ENCODE data around the gene DCDC2.
"Not testable (repeated sequence)": the region's sequence is repeated elsewhere in the genome, so short reads cannot be mapped to it uniquely, and the experiment has no call there.

The DCDC2 gene

GRCh38 chr6:24378473-24379097 is 20.7 kb upstream of the DCDC2 start:
- DNase-seq, result no peak

DNA sequence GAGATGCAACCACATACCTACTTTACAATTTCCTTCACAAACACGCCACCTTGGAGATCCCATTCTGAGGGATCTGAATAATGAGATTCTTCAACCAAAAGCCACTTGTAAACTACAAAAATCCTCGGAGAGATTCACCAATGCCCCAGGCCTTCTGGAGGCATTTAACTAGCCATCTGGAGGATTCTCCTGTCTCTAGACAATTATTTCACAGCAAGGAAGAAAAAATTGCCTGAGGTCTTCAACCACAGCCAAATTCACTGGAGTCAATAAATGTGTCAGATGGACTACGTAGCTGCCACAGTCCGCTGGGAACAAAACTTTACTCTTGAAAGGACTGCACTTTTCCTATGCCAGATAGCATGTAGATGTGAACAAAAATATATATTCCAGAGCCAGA is 19.0 kb upstream of the DCDC2 start:
- no peak for DNase-seq

GRCh38 chr6:24374612-24375011 is 16.8 kb upstream of the DCDC2 start:
- no peak for DNase-seq

DNA sequence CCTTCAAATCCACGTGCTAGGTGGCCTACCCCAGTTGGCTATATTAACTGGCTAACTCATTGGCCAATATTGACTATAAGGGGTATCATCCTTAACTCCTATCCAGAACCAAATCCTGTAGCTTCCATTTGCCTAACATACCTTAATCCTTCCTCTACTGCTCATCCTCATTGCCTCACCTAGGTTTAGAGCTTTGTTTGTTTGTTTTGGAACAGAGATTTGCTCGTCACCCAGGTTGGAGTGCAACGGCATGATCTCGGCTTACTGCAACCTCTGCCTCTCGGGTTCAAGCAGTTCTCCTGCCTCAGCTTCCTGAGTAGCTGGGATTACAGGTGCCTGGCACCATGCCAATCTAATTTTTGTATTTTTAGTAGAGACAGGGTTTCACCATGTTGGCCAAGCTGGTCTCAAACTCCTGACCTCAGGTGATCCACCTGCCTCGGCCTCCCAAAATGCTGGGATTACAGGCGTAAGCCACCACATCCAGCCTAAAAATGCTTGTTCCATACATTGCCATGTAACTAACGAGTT is 7.3 kb upstream of the DCDC2 start:
- DNase-seq, result not testable (repeated sequence)

- DNase-seq, result not testable (repeated sequence)
Observed at GRCh38 chr6:24362363-24362762, 4.5 kb upstream of the DCDC2 start.

GRCh38 chr6:24359640-24360454 is 2.0 kb upstream of the DCDC2 start:
- DNase-seq, result peak; percentile 38 to 44

GRCh38 chr6:24358219-24358821 is 461 bp upstream of the DCDC2 start:
- DNase-seq, result no peak

- DNase-seq, result no peak
Observed at GRCh38 chr6:24356310-24356973, 1.4 kb downstream of the DCDC2 start.

DNA sequence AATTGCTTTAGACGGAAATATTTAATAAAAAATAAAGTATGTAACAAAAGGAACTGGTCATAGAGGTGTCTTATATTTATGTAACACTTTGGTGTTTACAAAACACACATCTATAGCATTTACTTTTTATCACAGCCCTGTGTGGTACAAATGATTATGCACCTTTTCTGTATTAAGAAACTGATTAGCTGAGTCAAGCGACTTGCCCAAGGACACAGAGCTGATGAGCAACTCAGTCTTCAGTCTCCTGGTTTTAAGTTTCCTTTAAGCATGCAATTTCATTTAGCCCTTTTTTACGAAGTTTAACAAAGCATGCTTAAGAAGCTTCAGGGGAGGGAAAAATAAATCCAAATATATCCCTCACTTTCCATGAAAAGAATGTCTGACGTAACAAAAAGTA is 2.5 kb downstream of the DCDC2 start:
- DNase-seq, result no peak

DNA sequence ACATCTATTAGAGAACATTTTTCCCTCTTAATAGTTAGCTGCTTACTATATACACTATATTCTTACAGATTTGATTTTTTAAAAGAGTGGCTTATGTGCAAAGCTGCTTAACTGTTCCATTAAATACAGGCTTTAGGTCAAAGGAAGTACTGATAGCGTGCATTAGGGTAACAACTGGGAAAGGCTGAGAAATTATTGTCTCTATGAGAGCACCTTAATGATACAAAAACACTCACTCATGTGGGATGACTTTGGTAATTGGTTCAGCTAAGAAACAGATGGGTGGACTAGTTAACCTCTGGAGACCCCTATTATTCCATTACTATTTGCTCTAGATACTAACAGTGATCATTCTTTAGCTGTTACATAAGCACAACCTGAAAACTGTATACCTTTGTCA is 4.0 kb downstream of the DCDC2 start:
- DNase-seq, result no peak

DNA sequence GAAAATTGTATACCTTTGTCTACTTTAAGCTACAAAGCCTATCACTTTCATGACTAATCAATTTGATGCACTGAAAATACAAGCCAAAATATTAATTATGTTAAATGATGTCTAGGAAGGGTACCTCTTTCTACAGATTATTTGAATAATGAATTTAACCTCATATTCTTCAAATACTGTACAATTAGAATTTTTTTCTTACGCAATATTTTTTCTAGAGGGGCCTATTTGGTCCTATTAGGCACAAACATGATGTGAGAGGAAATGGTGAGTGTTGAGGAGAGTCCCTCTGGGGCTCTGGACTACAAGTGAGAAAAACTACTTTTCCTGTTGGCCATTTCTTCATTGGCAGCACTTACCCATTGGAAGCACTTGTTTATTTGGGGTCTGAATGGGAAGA is 5.4 kb downstream of the DCDC2 start:
- DNase-seq, result no peak

- DNase-seq, result no peak
Observed at GRCh38 chr6:24344976-24345375, 12.9 kb downstream of the DCDC2 start.

- no peak for DNase-seq
Observed at GRCh38 chr6:24340998-24341938, 16.6 kb downstream of the DCDC2 start.

DNA sequence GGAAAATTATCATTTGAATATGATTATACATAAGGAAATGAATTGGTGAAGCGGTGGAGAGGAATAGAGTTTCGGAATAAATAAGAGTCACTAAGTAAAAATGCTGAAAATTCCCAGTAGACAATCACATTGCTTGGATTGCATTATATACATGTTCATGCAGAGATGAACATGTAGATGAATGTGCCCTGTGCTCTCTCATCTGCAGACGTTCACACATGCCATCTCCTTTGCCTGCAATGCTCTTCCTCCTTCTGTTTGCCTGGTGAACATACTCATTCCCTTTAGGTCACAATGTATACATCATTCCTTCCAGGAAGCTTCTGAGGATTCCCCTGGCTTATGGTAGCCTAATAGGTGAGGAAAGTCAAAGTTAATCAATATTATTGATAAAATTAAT is 17.9 kb downstream of the DCDC2 start:
- DNase-seq, result no peak

GRCh38 chr6:24334285-24334684 is 23.6 kb downstream of the DCDC2 start:
- no peak for DNase-seq

DNA sequence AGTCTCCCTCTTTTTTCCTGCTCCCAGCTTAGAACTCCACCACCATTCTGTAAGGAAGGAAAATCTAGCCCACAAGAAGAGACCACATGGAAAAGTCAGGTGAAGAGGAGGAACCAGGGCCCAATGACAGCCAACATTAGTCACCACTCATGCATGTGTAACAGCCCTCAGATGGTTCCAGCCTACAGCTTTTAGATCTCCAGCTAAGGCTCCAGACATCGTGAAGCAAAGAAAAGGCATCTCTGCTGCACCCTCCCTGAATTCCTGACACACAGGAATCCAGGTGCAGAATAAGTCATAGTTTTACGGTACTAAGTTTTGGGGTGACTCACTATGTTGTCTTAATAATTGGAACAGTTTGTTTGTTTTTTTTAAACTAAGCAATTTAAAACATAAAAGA is 25.5 kb downstream of the DCDC2 start:
- no peak for DNase-seq

GRCh38 chr6:24330137-24330732 is 27.6 kb downstream of the DCDC2 start:
- DNase-seq, result no peak

DNA sequence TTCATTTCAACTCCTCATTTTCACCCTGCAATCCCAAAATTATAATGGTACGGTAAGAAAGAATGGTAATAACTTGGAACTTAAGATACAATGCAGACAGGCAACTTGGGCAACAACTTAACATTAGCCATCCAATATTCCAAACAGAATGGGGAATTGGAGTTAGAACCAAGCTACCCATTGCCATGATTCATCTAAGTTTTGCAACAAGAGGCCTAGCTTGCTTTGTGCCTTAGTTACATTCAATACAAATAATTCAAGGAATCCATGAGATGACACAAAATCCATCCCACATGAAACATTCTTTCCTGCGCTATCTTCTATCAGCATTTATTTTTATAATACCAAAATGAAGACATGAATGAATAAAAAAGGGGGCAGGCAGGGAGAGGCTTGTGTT is 28.4 kb downstream of the DCDC2 start:
- DNase-seq, result no peak

- no peak for DNase-seq
Observed at GRCh38 chr6:24329022-24329421, 28.8 kb downstream of the DCDC2 start.

DNA sequence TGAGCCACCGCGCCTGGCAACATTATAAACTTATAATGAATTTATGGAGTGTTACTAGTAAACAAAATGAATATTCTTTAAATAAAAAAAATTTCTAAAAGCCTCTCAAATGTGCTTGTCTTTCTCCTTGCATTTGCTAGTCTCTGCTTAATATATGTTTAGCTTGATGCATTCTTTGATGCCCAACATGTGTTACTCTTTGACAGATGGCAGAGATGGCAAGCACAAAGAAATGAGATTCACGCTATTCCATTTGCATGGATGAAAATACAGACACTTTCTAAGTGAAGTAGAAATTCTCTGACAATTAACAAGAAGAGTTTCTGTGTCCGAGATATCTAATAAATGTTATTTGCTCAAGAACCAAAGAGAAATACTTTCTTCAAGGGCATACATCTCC is 30.1 kb downstream of the DCDC2 start:
- no peak for DNase-seq

- no peak for DNase-seq
Observed at GRCh38 chr6:24325978-24326377, 31.9 kb downstream of the DCDC2 start.

GRCh38 chr6:24324617-24325016 is 33.2 kb downstream of the DCDC2 start:
- DNase-seq, result no peak

Data from bone marrow (tissue), 2 donors.